Mucosa of stomach (tissue), 1 donor: ENCODE results near the gene KBTBD2.
"Not testable (repeated sequence)": the region's sequence is repeated elsewhere in the genome, so short reads cannot be mapped to it uniquely, and the experiment has no call there.

Source experiments
- H3K27me3 ChIP-seq: one replicate; pipeline ENCODE4 v1.7.0; 2013; ENCODE audit warnings: mild to moderate bottlenecking, low read length; ENCODE audit not compliant: control insufficient read depth, insufficient read depth
- H3K36me3 ChIP-seq: one replicate; pipeline ENCODE4 v1.7.0; 2013; ENCODE audit warnings: low read length; ENCODE audit not compliant: control insufficient read depth, insufficient read depth
- H3K4me1 ChIP-seq: one replicate; pipeline ENCODE4 v1.7.0; 2013; ENCODE audit warnings: mild to moderate bottlenecking, low read length; ENCODE audit not compliant: control insufficient read depth, insufficient read depth
- H3K4me3 ChIP-seq: one replicate; pipeline ENCODE4 v1.7.0; 2013; ENCODE audit warnings: low read length
- H3K9ac ChIP-seq: one replicate; pipeline ENCODE4 v1.7.0; 2013; ENCODE audit warnings: mild to moderate bottlenecking, low read length, moderate library complexity
- H3K9me3 ChIP-seq: one replicate; pipeline ENCODE4 v1.7.0; 2013; ENCODE audit warnings: mild to moderate bottlenecking, low read length, moderate library complexity; ENCODE audit not compliant: control insufficient read depth
- donor health status: Pancreatic carcinoma.

KBTBD2 gene

DNA sequence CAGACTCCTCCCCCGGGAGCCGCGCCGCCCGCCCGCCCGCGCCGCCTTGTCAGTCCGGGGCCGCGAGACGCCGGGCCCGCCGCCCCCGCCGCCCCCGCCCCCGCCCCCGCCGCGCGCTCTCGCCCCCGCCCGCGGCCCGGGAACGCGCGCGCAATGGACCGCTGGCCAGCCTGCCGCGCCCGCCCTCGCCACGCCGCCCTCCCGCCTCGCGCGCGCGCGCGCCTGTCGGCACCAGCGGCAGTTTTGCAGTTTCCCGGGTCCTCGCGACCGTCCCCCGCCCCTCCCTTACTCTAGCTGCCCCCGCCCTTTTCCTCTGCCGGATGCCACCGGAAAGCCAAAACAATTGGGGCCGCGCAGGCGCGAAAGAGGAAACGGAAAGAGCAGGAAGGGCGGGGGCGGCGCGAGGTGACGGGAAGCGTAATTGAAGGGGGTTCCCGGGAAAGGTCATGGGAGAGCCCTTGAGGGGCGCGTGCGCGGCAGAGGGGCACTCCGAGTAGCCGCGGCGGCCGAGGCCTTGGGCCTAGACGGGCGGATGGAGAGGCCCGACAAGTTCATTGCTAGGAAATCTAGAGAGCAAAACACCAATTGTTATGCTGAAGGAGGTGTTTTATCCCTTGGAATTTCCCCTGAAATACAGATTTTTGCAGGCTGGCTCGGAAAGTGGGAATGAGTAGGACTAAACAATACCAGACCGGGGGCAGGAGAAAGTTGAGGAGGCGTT lies 400 bp upstream of the KBTBD2 start:
- H3K9me3 ChIP-seq, result no peaks in the 10 kb centered on the region
- no peaks in the 10 kb centered on the region for H3K36me3 ChIP-seq
- peak overlapping the region; percentile 77 for H3K4me3 ChIP-seq
- H3K9ac ChIP-seq, result peak overlapping the region; percentile 84
- peaks cover 10% of the 10 kb centered on the region for H3K4me1 ChIP-seq
- no peaks in the 10 kb centered on the region for H3K27me3 ChIP-seq

DNA sequence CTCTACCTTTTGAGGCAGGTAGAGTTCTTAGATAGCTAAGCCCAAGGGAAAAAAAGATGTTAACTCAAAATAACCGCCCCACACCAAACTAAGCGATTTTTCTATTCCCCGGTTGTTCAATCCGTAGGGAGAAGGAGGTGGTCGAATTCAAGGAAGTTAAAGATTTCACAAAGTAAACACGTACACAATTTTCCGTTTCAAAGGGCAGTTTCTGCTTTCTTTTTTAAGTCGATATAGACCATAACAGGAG lies 842 bp downstream of the KBTBD2 start:
- H3K27me3 ChIP-seq, result no peaks in the 10 kb centered on the region
- peak overlapping the region; percentile 79 for H3K4me3 ChIP-seq
- no peaks in the 10 kb centered on the region for H3K9me3 ChIP-seq
- peaks cover 10% of the 10 kb centered on the region for H3K4me1 ChIP-seq
- H3K36me3 ChIP-seq, result no peaks in the 10 kb centered on the region
- H3K9ac ChIP-seq, result peak overlapping the region; percentile 93

- Histone ChIP-seq H3K27me3 (no peaks in the 10 kb centered on the region), H3K9me3 (no peaks in the 10 kb centered on the region), H3K36me3 (no peaks in the 10 kb centered on the region), H3K4me3 (peak overlapping the region; percentile 79), H3K9ac (peak overlapping the region; percentile 93), H3K4me1 (peaks cover 10% of the 10 kb centered on the region)
These were observed 1.4 kb downstream of the KBTBD2 start for GRCh38 chr7:32890010-32890792.

- H3K4me3 ChIP-seq, result no peak overlapping the region
- H3K36me3 ChIP-seq, result no peaks in the 10 kb centered on the region
- no peaks in the 10 kb centered on the region for H3K9me3 ChIP-seq
- H3K9ac ChIP-seq, result no peak overlapping the region
- peaks cover 7% of the 10 kb centered on the region for H3K4me1 ChIP-seq
- no peaks in the 10 kb centered on the region for H3K27me3 ChIP-seq
These were observed 3.1 kb downstream of the KBTBD2 start for GRCh38 chr7:32888505-32888904.

- Histone ChIP-seq H3K4me1 (peaks cover 6% of the 10 kb centered on the region), H3K9ac (no peak overlapping the region), H3K9me3 (no peaks in the 10 kb centered on the region), H3K4me3 (no peak overlapping the region), H3K27me3 (no peaks in the 10 kb centered on the region), H3K36me3 (no peaks in the 10 kb centered on the region)
These were observed 4.2 kb downstream of the KBTBD2 start for GRCh38 chr7:32887395-32887794.

GRCh38 chr7:32881074-32881982 lies 10.2 kb downstream of the KBTBD2 start:
- Histone ChIP-seq H3K9ac (no peak overlapping the region), H3K4me3 (no peak overlapping the region), H3K36me3 (no peaks in the 10 kb centered on the region), H3K27me3 (no peaks in the 10 kb centered on the region), H3K4me1 (peaks cover 6% of the 10 kb centered on the region), H3K9me3 (no peaks in the 10 kb centered on the region)

DNA sequence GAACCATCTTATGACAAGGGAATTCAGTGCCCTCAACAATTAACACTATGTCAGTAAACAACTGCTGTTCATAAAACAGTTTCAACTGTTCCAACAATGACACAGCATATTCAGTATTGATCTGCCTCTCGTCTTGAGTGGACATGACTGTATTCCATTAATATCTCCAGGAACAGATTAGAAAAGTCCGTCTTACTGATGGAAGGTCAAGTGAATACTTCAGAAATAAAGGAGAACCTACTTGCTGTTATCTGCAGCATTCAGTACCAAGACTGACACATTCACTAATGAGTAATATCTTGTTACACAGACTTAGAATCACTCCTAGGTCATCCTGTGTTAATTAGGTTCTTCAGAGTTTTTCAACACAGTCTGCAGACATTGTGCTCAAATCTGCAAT lies 12.1 kb downstream of the KBTBD2 start:
- no peaks in the 10 kb centered on the region for H3K27me3 ChIP-seq
- no peak overlapping the region for H3K4me3 ChIP-seq
- H3K9me3 ChIP-seq, result no peaks in the 10 kb centered on the region
- H3K4me1 ChIP-seq, result peaks cover 6% of the 10 kb centered on the region
- H3K36me3 ChIP-seq, result no peaks in the 10 kb centered on the region
- no peak overlapping the region for H3K9ac ChIP-seq

DNA sequence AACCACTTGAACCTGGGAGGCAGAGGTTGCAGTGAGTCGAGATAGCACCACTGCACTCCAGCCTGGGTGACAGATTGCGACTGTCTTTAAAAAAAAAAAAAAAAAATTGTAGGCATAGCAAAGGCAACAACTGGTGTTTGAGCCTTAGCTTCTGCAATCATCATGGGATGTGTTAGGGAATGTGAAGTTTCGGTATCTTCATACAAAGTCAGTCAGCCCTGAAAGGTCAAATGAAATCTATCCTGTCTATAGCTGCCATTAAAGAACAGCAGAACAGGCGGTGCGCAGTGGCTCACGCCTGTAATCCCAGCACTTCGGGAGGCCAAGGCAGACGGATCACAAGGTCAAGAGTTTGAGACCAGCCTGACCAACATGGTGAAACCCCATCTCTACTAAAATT lies 13.5 kb downstream of the KBTBD2 start:
- not testable (repeated sequence) for H3K9ac ChIP-seq, H3K4me1 ChIP-seq, H3K4me3 ChIP-seq, H3K36me3 ChIP-seq, H3K27me3 ChIP-seq, H3K9me3 ChIP-seq

DNA sequence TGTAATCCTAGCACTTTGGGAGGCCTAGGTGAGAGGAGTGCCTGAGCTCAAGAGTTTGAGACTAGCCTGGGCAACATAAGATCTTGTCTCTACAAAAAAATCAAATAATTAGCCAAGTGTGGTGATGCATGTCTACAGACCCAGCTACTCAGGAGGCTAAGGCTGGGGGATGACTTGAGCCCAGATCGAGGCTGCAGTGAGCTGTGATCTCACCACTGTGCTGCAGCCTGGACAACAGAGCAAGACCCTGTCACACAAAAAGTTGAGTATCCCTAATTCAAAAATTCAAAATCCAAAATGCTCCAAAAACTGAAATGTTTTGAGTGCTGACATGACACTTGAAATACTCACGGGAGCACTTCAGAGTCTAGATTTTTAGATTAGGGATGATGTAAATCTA lies 19.1 kb downstream of the KBTBD2 start:
- no peaks in the 10 kb centered on the region for H3K9me3 ChIP-seq

DNA sequence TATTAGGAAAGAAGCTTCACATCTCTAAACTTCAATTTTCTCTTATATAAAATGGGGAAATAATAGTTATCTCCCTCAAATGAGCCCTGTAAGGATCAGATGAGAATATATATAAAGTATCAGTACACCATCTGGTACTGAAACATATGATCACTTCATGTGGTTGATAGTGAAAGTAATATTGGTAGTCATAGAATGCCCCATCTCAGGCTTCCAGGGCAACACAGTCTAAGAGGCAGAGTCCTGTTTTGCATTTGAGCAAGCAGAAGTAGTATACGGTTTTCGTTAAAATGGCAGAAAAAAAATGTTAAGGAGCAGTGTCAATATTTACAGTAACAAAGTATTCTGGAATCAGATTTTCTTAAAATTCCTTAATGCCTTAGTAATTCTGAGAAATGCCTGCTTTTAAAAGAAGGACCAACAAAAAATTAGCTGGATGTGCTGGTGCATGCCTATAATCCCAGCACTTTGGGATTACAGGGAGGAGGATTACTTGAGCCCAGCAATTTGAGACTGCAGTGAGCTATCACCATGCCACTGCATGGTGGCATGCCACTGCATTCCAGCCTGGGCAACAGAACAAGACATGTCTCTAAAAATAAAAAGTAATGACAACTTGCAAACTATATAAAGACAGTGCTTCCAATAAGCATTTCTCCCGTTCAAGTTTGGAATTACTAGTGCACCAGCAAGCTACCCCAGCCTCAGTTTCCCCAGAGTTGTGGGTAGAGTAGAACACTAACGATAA lies 19.8 kb downstream of the KBTBD2 start:
- Histone ChIP-seq H3K36me3 (no peaks in the 10 kb centered on the region), H3K9ac (no peak overlapping the region), H3K4me3 (no peak overlapping the region), H3K4me1 (peaks cover 13% of the 10 kb centered on the region), H3K27me3 (no peaks in the 10 kb centered on the region), H3K9me3 (no peaks in the 10 kb centered on the region)

More for the DNA sequence above, 19.1 kb downstream of the KBTBD2 start:
- Histone ChIP-seq H3K9ac (no peak overlapping the region), H3K4me1 (peaks cover 13% of the 10 kb centered on the region), H3K27me3 (no peaks in the 10 kb centered on the region), H3K4me3 (no peak overlapping the region), H3K36me3 (no peaks in the 10 kb centered on the region)

- no peaks in the 10 kb centered on the region for H3K27me3 ChIP-seq
- no peaks in the 10 kb centered on the region for H3K36me3 ChIP-seq
- H3K9ac ChIP-seq, result no peak overlapping the region
- H3K9me3 ChIP-seq, result no peaks in the 10 kb centered on the region
- no peak overlapping the region for H3K4me3 ChIP-seq
- peaks cover 13% of the 10 kb centered on the region for H3K4me1 ChIP-seq
These were observed 21.3 kb downstream of the KBTBD2 start for GRCh38 chr7:32870298-32870697.
